ENCODE results near the gene PLPP1. TPM values are rescaled to one million over a fixed set of nuclear protein-coding genes. Genes with fewer than 3 reads are reported as not detected.

Gene PLPP1
- total RNA-seq, 4 donors from 2014 or later = 26.1 to 140 (median 41.3) TPM

DNA sequence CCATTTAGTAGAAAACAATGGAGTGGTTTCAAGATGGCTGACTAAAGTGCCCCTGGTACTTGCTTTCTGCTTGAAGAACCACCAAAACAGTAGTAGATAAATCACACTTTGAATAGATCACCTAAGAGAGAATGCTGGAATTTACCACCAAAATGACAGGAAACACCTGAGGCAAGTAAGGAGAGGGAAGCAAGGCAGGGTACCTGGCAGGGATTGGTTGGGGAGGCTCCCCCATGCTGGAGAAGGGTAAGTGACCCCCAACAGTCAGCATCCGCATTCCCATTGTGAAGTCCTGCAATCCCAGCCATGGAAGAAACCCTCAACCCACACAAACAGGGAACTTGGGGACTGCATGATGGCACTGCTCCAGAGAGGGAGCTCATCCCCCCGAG, 105.5 kb downstream of the PLPP1 start:
- peaks cover 0 to 19% (median 0%) of the 10 kb centered on the region in 3 donors for H3K4me1 ChIP-seq
- peaks cover 5 to 61% (median 8%) of the 10 kb centered on the region in 3 donors for H3K36me3 ChIP-seq
- H3K4me3 ChIP-seq = no peak overlapping the region
- no peak for DNase-seq
- H3K27ac ChIP-seq = no peak overlapping the region
- intact Hi-C loops (cut with DNase I) = no loop called here
- 71 to 100% methylated on average over 1 of the region's 2 CpGs for WGBS, 2 donors
- TF ChIP-seq, protein P1, sequence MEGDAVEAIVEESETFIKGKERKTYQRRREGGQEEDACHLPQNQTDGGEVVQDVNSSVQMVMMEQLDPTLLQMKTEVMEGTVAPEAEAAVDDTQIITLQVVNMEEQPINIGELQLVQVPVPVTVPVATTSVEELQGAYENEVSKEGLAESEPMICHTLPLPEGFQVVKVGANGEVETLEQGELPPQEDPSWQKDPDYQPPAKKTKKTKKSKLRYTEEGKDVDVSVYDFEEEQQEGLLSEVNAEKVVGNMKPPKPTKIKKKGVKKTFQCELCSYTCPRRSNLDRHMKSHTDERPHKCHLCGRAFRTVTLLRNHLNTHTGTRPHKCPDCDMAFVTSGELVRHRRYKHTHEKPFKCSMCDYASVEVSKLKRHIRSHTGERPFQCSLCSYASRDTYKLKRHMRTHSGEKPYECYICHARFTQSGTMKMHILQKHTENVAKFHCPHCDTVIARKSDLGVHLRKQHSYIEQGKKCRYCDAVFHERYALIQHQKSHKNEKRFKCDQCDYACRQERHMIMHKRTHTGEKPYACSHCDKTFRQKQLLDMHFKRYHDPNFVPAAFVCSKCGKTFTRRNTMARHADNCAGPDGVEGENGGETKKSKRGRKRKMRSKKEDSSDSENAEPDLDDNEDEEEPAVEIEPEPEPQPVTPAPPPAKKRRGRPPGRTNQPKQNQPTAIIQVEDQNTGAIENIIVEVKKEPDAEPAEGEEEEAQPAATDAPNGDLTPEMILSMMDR (IDR thresholded peaks at IDR 0.05) = no peak
- TF ChIP-seq POLR2A (IDR thresholded peaks at IDR 0.05) = no peak
- H3K9me3 ChIP-seq = peaks cover 0 to 12% (median 0%) of the 10 kb centered on the region in 3 donors
- H3K27me3 ChIP-seq = no peaks in the 10 kb centered on the region

GRCh38 chr5:55427157-55427556, 107.6 kb downstream of the PLPP1 start:
- Histone ChIP-seq H3K4me1 (peaks cover 0 to 22% (median 0%) of the 10 kb centered on the region in 3 donors), H3K4me3 (no peak overlapping the region), H3K27me3 (no peaks in the 10 kb centered on the region), H3K27ac (no peak overlapping the region), H3K36me3 (peaks cover 8 to 82% (median 15%) of the 10 kb centered on the region in 3 donors), H3K9me3 (no peaks in the 10 kb centered on the region)
- TF ChIP-seq POLR2A (IDR thresholded peaks at IDR 0.05) = no peak
- TF ChIP-seq, protein P1 (IDR thresholded peaks at IDR 0.05) = no peak
- intact Hi-C loops (cut with DNase I) = no loop called here
- 60 to 93% methylated on average over 1 of the region's 1 CpG for WGBS, 2 donors
- no peak for DNase-seq

GRCh38 chr5:55426455-55426854, 108.3 kb downstream of the PLPP1 start:
- H3K36me3 ChIP-seq = peaks cover 8 to 87% (median 15%) of the 10 kb centered on the region in 3 donors
- TF ChIP-seq, protein P1 (IDR thresholded peaks at IDR 0.05) = no peak
- no peak for TF ChIP-seq POLR2A (IDR thresholded peaks at IDR 0.05)
- DNase-seq = no peak
- no peak overlapping the region for H3K4me3 ChIP-seq
- H3K4me1 ChIP-seq = peaks cover 0 to 29% (median 0%) of the 10 kb centered on the region in 3 donors
- no peak overlapping the region for H3K27ac ChIP-seq
- H3K27me3 ChIP-seq = no peaks in the 10 kb centered on the region
- intact Hi-C loops (cut with DNase I) = no loop called here
- no peaks in the 10 kb centered on the region for H3K9me3 ChIP-seq
- WGBS, 2 donors = 100% methylated on average over 4 of the region's 4 CpGs

DNA sequence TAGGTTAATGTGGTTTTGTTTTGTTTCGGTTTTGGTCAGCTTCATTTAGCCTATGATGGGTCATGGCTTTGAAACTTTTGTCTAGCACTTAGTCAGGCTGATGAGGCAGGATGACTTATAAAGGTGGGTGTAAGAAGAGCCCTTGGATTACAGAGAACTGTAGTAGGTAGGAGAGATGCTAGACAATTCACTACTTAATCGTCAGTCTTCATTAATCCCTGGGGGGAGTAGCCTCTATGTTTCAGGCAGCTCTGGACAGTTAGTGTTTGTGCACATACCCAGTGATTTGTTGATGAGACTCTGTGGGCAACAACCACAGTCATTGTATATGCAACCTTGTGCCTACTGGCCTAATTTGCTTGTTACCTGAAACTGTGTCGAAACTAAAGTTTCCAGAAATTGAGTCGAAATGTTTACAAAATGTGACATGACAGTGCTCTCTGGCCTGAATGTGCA, 113.7 kb downstream of the PLPP1 start:
- H3K4me1 ChIP-seq = peaks cover 0 to 35% (median 5%) of the 10 kb centered on the region in 3 donors
- DNase-seq = no peak
- WGBS, 2 donors = 72 to 76% methylated on average over 4 of the region's 4 CpGs
- peak overlapping the region in 2 of 4 donors; percentile 9 to 26 for H3K27ac ChIP-seq
- no peak overlapping the region for H3K4me3 ChIP-seq
- no peaks in the 10 kb centered on the region for H3K27me3 ChIP-seq
- H3K9me3 ChIP-seq = no peaks in the 10 kb centered on the region
- peaks cover 0 to 71% (median 15%) of the 10 kb centered on the region in 3 donors for H3K36me3 ChIP-seq
- TF ChIP-seq, protein P1 (IDR thresholded peaks at IDR 0.05) = no peak
- TF ChIP-seq POLR2A (IDR thresholded peaks at IDR 0.05) = no peak
- intact Hi-C loops (cut with DNase I) = no loop called here

DNA sequence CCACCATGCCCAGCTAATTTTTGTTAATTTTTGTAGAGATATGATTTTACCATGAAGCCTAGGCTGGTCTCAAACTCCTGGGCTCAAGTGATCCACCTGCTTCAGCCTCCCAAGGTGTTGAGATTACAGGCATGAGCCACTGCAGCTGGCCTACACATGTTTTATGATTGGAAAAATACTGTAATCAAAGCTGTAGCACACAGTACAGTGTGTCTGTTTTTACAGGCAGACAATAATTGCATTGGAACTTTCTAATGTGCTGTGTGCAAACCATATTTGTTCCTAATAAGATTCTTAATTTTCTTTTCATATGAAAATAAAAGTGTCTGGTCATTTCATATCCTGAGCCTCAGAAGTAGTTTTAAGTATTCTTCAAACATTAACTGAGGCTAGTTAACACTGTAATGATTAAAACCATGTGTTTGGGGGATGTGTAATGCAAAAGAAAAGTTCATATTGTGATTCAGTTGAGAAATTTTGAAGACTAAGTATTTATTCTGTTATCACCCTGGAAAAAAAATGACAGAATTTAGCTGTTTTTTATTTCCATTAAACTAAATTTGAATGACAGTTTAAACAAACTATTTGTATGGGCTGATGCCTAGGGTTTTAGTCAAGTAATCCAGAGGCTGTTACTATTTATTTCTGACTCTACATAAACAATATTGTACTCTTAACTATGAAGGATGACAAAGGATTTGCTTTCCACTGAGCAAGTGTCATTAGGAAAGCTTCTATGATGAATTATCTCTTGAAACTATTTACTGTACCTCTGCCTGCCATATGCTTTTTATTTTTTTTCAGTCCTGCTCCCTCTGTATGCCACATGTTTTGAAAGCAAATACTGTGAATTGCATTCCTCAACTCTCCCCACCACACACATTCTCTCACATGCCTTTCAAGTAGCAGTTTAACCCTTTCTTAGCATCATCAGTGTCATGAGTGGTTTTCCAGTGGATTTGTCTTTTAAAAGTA, 115.5 kb downstream of the PLPP1 start:
- Histone ChIP-seq H3K36me3 (peaks cover 0 to 70% (median 10%) of the 10 kb centered on the region in 3 donors), H3K4me3 (no peak overlapping the region), H3K9me3 (no peaks in the 10 kb centered on the region), H3K27me3 (no peaks in the 10 kb centered on the region), H3K27ac (peak overlapping the region in 2 of 4 donors; percentile 26 to 30), H3K4me1 (peaks cover 0 to 35% (median 5%) of the 10 kb centered on the region in 3 donors)
- no peak for DNase-seq
- intact Hi-C loops (cut with DNase I) = no loop called here
- TF ChIP-seq POLR2A (IDR thresholded peaks at IDR 0.05) = no peak
- TF ChIP-seq, protein P1 (IDR thresholded peaks at IDR 0.05) = no peak
